T-helper 1 cell treated with Interleukin-12 subunit alpha and Interleukin-12 subunit beta and Interleukin-4 antibody, amounts not matched to agents 30 ng/mL and 1 ng/mL, for 36 hours (primary cell): ENCODE measurements around the gene RNF40. TPM values are rescaled to one million over a fixed set of nuclear protein-coding genes. Genes with fewer than 3 reads are reported as not detected.

Experiments used
- intact Hi-C: fragments of 100-400 bp; cut with micrococcal nuclease; formaldehyde crosslinking; loops from one replicate; pipeline ENCODE4 v1.15.1; 2024
- total RNA-seq: library from RNA; stranded (reverse); gene quantifications from 2 replicates; pipeline ENCODE4 v1.2.3, GENCODE V29; 2022

Gene RNF40
- 97.2 and 102 TPM in 2 replicates for total RNA-seq

DNA sequence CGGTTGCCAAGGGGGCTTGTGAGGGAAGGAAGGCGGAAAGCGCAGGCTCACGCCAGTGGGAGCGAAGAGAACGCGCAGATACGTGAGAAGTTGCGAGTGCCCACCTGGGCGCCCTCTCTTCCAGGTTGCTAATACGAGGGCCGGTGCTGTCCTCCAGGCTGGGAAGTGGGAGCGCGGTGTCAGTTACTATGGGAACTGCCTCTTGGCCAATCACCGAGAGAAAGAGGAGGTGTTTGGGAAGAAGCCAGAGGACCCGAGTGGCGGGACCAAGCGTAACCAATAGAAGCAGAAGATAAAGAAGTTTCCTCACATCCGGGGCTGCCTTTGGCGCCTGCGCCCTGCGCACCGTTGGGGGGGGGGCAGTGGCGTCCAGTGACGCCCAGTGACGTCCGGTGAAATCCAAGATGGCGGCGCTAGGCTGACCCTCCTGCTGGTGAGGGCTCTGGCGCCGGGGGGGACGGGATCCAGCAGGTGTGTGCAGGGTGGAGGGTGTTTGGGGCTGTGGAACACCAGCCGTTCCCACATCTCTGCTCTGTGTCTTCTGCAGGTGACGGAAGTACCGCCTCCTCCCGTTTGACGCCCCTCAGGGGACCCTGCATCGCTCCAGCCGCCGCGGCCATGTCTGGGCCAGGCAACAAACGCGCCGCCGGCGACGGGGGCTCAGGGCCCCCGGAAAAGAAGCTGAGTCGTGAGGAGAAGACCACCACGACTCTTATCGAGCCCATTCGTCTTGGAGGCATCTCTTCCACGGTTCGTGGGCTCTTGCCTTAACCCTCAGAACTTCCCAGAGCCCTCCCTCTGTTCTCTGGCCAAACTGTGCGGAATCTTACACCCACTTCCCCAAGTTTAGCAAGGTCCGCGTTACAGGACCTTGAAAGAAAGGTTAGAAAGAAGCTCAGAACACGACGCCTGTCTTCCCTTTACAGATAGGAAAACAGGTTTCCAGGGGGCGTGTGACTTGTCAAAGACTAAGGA, at the start of gene RNF40, which contains the start of gene CFAP119:
Gene RNF40, plus strand, starts transcription at position 395 of the 975 bp plus-strand sequence. Its CDS starts 224 bp downstream, at position 619.
Gene CFAP119, minus strand, starts transcription at position 135 of the 975 bp plus-strand sequence. CDS start 314 bp downstream, outside the sequence.
- intact Hi-C loops: loop anchor here (1.0 to 5.0 kb wide), 15 partner anchors 13 to 765 kb away; partner anchors contain the start of genes CTF1, FBRS, HIRIP3 and INO80E

DNA sequence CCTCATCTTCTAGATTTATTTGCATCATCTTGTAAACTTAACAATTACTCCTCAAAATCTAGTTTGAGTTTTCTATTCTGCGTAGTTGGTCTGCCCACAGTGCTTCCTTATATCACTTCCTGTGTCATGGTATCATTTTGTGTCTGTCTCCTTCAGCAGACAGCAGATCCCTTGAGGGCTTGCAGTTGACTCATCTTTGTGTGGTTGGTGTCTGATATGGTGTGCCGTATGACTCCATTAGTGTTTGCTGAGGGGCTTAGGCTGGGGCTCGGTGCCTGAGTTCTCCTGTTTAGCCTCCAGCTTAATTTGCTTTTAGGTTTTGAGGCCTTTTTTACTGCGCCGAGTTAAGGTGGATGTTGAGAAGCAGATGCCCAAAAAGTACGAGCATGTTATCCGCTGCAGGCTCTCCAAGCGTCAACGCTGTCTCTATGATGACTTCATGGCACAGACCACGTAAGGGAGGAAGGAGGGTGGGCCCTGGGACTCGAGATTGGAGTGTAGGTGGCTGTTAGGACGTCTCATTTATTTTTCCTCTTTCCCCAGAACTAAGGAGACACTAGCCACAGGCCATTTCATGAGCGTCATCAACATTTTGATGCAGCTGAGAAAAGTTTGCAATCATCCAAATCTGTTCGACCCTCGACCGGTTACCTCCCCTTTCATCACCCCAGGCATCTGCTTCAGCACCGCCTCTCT, 46.2 kb upstream of the RNF40 start:
- intact Hi-C loops: loop anchor here (1.0 kb wide), 1 partner anchor 206 kb away; no protein-coding TSS in a partner anchor

DNA sequence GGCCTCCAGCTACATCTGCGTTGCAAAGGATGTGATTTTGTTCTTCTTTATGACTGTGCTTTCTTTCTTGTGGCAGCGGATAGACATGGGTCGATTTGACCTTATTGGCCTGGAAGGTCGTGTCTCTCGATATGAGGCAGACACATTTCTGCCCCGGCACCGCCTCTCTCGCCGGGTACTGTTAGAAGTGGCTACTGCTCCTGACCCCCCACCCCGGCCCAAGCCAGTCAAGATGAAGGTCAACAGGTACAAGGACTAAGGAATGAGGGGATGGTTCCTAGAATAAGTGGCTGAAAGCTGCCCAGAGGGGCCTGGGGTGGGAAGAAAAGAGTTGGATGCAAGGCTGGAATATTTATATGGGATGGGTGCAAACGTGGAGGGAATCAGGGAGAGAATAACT, 42.0 kb upstream of the RNF40 start:
- intact Hi-C loops: no loop called here

- intact Hi-C loops: no loop called here
Observed at GRCh38 chr16:30720694-30721093, 41.4 kb upstream of the RNF40 start.

- intact Hi-C loops: no loop called here
Observed at GRCh38 chr16:30721167-30721566, 41.0 kb upstream of the RNF40 start.

DNA sequence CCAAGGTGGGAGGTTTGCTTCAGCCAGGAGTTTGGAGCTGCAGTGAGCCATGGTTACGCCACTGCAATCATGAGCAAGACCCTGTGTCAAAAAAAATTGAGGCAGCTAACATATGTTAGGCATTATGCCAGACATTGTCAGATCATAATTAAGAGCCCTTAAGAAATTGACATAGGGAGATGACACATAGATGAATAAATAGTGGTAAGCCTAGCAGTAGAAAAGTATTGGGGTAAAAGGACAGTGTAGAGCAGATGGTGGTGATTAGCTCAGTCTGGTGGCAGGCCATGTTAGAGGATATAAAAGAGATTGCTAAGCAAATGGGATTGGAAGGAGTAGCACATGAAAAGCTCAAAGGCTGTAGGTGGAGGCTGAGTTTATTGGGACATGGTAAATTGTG, 40.5 kb upstream of the RNF40 start:
- intact Hi-C loops: no loop called here

GRCh38 chr16:30722443-30722842, 39.7 kb upstream of the RNF40 start:
- intact Hi-C loops: no loop called here

DNA sequence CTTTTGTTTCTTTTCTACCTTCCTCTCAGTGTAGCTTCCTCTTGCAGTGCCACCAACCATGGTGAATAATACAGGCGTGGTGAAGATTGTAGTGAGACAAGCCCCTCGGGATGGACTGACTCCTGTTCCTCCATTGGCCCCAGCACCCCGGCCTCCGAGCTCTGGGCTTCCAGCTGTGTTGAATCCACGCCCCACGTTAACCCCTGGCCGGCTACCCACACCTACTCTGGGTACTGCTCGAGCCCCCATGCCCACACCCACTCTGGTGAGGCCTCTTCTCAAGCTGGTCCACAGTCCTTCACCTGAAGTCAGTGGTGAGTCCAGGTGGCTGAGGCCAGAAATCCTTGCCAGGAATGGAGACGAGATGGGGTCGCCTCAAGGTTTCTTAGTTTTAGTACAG, 39.2 kb upstream of the RNF40 start:
- intact Hi-C loops: no loop called here

DNA sequence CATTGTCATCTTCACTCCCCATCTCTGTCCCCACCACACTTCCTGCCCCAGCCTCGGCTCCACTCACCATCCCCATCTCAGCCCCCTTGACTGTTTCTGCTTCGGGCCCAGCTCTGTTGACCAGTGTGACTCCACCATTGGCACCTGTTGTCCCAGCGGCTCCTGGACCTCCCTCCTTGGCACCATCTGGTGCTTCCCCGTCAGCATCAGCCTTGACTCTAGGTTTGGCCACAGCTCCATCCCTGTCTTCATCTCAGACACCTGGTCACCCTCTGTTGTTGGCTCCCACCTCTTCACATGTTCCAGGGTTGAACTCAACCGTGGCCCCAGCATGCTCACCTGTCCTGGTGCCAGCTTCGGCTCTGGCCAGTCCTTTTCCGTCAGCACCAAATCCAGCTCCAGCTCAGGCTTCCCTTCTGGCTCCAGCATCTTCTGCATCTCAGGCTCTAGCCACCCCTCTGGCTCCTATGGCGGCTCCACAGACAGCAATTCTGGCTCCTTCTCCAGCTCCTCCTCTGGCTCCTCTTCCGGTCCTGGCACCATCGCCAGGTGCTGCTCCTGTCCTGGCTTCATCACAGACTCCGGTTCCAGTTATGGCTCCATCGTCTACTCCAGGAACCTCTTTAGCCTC, 38.3 kb upstream of the RNF40 start:
- intact Hi-C loops: no loop called here

DNA sequence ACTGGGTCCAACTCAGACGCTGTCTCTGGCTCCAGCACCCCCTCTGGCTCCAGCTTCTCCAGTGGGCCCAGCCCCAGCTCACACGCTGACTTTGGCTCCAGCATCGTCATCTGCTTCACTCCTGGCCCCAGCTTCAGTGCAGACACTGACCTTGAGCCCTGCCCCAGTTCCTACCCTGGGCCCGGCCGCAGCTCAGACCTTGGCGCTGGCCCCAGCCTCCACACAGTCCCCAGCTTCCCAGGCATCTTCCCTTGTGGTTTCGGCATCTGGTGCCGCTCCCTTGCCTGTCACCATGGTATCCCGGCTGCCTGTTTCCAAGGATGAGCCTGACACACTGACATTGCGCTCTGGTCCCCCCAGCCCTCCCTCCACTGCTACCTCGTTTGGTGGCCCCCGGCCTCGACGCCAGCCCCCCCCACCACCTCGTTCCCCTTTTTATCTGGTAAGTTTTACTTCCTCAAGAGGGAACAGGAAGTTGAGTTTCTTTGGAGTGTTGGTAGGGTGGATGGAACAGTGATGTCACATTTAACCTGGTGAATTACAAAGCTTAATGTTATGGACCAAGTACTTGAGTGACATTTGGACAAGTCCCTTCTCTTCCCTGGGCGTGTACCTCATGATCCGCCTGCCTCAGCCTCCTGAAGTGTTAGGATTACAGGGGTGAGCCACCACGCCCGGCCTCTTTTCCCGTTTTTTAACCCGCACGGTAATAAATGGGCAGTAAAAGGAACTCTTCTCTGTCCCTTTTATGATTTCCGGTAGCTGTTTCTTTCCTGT, 37.3 kb upstream of the RNF40 start:
- intact Hi-C loops: no loop called here

GRCh38 chr16:30725418-30725792, 36.7 kb upstream of the RNF40 start:
- intact Hi-C loops: no loop called here

DNA sequence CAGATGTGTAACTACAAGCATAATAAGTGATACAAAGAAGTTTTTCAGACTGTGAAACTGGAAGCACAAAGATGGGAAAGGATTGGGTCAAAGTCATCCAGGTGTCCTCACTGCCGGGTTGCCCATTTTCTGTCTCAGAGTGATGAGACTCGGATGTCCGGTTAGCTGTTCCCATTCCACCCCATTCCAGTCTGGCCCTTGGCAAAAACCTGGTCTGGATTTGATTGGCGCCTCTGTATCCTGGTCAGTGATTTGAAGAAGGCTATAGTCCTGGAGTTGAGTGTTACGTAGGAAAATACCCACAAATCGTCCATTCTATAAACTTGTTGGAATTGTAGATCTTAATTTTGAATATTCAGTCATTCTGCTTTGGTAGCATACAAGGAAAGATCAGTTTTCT, 33.8 kb upstream of the RNF40 start:
- intact Hi-C loops: no loop called here

DNA sequence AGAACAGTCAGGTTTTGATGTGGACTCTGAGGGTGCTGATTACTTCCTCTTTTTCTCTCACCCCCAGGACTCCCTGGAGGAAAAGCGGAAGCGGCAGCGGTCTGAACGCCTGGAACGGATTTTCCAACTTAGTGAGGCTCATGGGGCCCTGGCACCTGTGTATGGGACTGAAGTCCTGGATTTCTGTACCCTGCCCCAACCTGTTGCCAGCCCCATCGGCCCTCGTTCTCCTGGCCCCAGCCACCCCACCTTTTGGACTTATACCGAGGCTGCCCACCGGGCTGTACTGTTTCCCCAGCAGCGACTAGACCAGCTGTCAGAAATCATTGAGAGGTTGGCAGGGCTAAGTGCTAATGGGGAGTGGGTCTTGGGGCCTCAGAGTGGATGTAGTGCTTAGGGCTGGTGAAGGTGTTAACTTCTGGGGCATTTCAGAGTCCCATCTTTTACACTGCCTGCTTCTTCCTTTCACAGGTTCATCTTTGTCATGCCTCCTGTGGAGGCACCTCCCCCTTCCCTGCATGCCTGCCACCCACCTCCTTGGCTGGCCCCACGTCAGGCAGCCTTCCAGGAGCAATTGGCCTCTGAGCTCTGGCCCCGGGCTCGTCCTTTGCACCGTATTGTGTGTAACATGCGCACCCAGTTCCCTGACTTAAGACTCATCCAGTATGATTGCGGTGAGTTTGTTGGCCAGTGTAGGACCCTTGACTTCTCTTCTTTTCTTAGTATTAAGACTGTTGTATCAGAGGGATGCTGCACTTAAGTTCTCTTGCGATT, 33.0 kb upstream of the RNF40 start:
- intact Hi-C loops: no loop called here

DNA sequence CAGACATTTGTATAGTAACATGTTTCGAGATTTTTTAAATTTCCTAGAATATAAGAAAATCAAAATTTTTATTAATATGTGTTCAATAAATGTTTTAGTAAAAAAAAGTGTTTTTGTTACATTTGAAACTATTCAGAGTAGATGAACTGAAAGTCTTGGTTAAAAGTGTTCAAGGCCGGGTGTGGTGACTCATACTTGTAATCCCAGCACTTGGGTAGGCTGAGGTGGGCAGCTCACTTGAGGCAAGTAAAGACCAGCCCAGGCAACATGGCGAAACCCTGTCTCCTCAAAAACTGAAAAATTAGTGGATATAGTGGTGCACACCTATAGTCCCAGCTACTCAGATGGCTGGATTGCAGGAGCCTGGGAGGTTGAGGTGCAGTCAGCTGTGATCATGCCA, 30.7 kb upstream of the RNF40 start:
- intact Hi-C loops: no loop called here

GRCh38 chr16:30736995-30737793, 24.9 kb upstream of the RNF40 start:
- intact Hi-C loops: loop anchor here (5.0 kb wide), 1 partner anchor 535 kb away; no protein-coding TSS in a partner anchor

- intact Hi-C loops: loop anchor here (5.0 kb wide), 1 partner anchor 534 kb away; no protein-coding TSS in a partner anchor
Observed at GRCh38 chr16:30737794-30738648, 24.1 kb upstream of the RNF40 start.

DNA sequence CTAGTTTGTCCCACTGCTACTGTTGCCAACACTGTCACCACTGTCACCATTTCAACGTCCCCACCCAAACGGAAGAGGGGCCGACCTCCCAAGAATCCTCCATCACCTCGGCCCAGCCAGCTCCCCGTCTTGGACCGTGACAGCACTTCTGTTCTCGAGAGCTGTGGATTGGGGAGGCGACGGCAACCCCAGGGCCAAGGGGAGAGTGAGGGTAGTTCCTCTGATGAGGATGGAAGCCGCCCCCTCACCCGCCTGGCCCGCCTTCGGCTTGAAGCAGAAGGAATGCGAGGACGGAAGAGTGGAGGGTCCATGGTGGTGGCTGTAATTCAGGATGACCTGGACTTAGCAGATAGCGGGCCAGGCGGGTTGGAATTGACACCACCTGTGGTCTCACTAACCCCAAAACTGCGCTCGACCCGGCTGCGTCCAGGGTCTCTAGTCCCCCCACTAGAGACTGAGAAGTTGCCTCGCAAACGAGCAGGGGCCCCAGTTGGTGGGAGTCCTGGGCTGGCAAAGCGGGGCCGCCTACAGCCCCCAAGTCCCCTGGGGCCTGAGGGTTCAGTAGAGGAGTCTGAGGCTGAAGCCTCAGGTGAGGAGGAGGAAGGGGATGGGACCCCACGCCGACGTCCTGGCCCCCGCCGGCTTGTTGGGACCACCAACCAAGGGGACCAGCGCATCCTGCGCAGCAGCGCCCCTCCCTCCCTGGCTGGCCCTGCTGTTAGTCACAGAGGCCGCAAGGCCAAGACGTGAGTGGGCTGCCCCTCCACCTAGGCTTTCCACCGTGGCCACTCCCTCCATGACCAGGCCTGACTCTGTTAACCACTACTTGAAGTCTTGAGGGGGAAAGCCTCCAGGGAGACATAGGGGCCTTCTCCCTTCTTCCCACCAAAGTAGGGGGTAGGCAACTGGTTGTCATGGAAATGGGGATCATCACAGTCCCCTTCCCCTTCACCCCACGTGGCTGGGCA, 22.9 kb upstream of the RNF40 start:
- intact Hi-C loops: loop anchor here (5.0 kb wide), 1 partner anchor 533 kb away; no protein-coding TSS in a partner anchor
